HCT116 (cell line): ENCODE data around the gene PRKCQ. TPM values are rescaled to one million over a fixed set of nuclear protein-coding genes. Genes with fewer than 3 reads are reported as not detected.

Source experiments
- ATAC-seq: fragments of 200-7000 bp; cut with Tn5 transposase; 2 replicates; pipeline ENCODE4 v1.9.1; 2020; ENCODE audit warnings: mild to moderate bottlenecking, moderate library complexity
- BruUV-seq: library from RNA; stranded (reverse); fragments of 400-500 nt; replicated peaks from 2 replicates; lab custom pipeline; 2021; lab: Mats Ljungman, UMichigan
- CTCF ChIA-PET: fragments of 300-600 bp; sonication (Branson Sonifier 250); formaldehyde crosslinking; loops from one replicate; lab custom pipeline; 2021; ENCODE audit warnings: antibody characterized with exemption; lab: Charles Lee
- POLR2A ChIA-PET: fragments of 300-600, 350-600 bp; sonication (Branson Sonifier 250); formaldehyde crosslinking; loops from one replicate; lab custom pipeline; 2021; ENCODE audit warnings: antibody characterized with exemption; lab: Charles Lee
- RAD21 ChIA-PET, 2 experiments: fragments of 300-600 bp; sonication (Branson Sonifier 250); formaldehyde crosslinking; loops; one replicate each; lab custom pipeline; 2023; ENCODE audit warnings: low total read pairs in 2 of 2; ENCODE audit not compliant: uncharacterized antibody in 2 of 2, unreplicated experiment in 2 of 2, low non-redundant PET in 1 of 2; lab: Charles Lee
- DNase-seq: peaks from one replicate; pipeline ENCODE4 v3.0.0-alpha.2; 2010; ENCODE audit warnings: low read depth, low spot score
- H2AFZ ChIP-seq: fragments of 200-600 bp; shearing (Covaris generic), sonication (generic); 2 replicates; pipeline ENCODE4 v1.6.1; 2017; ENCODE audit warnings: low read depth, mixed run types, mixed read lengths, antibody characterized with exemption, low read length; ENCODE audit not compliant: poor library complexity, severe bottlenecking
- H3K27ac ChIP-seq: 2 replicates; pipeline ENCODE4 v1.5.1; 2012; ENCODE audit warnings: low read depth, low read length
- H3K27me3 ChIP-seq: fragments of 200-600 bp; sonication (generic); 2 replicates; pipeline ENCODE4 v1.6.1; 2016; ENCODE audit warnings: mixed run types, low read length, mixed read lengths; ENCODE audit not compliant: insufficient read depth
- H3K36me3 ChIP-seq, 2 experiments: fragments of 200-500 bp in 1 of 2; fragments of 200-600 bp in 1 of 2; sonication (Bioruptor generic) in 1 of 2; sonication (generic) in 1 of 2; 2 replicates each; pipeline versions ENCODE4 v1.5.1 to v1.6.1; 2014 to 2016; ENCODE audit warnings: low read length in 2 of 2, inconsistent platforms in 1 of 2, mixed read lengths in 1 of 2, mixed run types in 1 of 2; ENCODE audit not compliant: insufficient read depth in 2 of 2, control insufficient read depth in 1 of 2
- H3K4me1 ChIP-seq, 2 experiments: fragments of 200-600 bp in 1 of 2; sonication (generic) in 1 of 2; 2 replicates each; pipeline versions ENCODE4 v1.5.1 to v1.6.1; 2012 to 2017; ENCODE audit warnings: low read length in 2 of 2, inconsistent platforms in 1 of 2, mild to moderate bottlenecking in 1 of 2, mixed read lengths in 1 of 2, mixed run types in 1 of 2, moderate library complexity in 1 of 2; ENCODE audit not compliant: insufficient read depth in 2 of 2, control insufficient read depth in 1 of 2
- H3K4me2 ChIP-seq: fragments of 200-600 bp; sonication (generic); 2 replicates; pipeline ENCODE4 v1.6.1; 2017; ENCODE audit warnings: mixed run types, low read length, mixed read lengths
- H3K4me3 ChIP-seq, 2 experiments: fragments of 200-600 bp in 1 of 2; sonication (generic) in 1 of 2; replicated peaks in 1 of 2; 2 replicates each; pipeline ENCODE4 v1.5.1; 2011 to 2016; ENCODE audit warnings: low read length in 2 of 2, control low read depth in 1 of 2, low read depth in 1 of 2, mild to moderate bottlenecking in 1 of 2, mixed read lengths in 1 of 2, mixed run types in 1 of 2
- H3K79me2 ChIP-seq: fragments of 200-600 bp; sonication (generic); 2 replicates; pipeline ENCODE4 v1.6.1; 2017; ENCODE audit warnings: mild to moderate bottlenecking, mixed run types, low read length, moderate library complexity, mixed read lengths; ENCODE audit not compliant: insufficient read depth
- H3K9ac ChIP-seq: fragments of 200-600 bp; sonication (generic); 2 replicates; pipeline ENCODE4 v1.6.1; 2016; ENCODE audit warnings: low read length, mixed read lengths
- H3K9me2 ChIP-seq: fragments of 200-600 bp; sonication (generic), shearing (Covaris generic); 2 replicates; pipeline ENCODE4 v1.6.1; 2017; ENCODE audit warnings: mixed run types, mild to moderate bottlenecking, moderate library complexity; ENCODE audit not compliant: insufficient read depth
- H3K9me3 ChIP-seq, 2 experiments: fragments of 200-500 bp in 1 of 2; fragments of 200-600 bp in 1 of 2; sonication (Bioruptor generic) in 1 of 2; sonication (generic) in 1 of 2; 2 replicates each; pipeline ENCODE4 v1.6.1; 2014 to 2017; ENCODE audit warnings: low read length in 2 of 2, mixed read lengths in 2 of 2, inconsistent platforms in 1 of 2, low read depth in 1 of 2, mild to moderate bottlenecking in 1 of 2, mixed run types in 1 of 2, moderate library complexity in 1 of 2; ENCODE audit not compliant: control insufficient read depth in 1 of 2, insufficient read depth in 1 of 2
- H4K20me1 ChIP-seq: fragments of 200-600 bp; sonication (generic), shearing (Covaris generic); 2 replicates; pipeline ENCODE4 v1.6.1; 2017; ENCODE audit warnings: mixed run types, mild to moderate bottlenecking, moderate library complexity; ENCODE audit not compliant: insufficient read depth
- CBX3 ChIP-seq: IDR thresholded peaks from 2 replicates; pipeline ENCODE4 v1.6.1; 2012; ENCODE audit warnings: low read depth
- EGR1 ChIP-seq: IDR thresholded peaks from 2 replicates; pipeline ENCODE4 v1.6.1; 2012; ENCODE audit warnings: low read depth
- EZH2phosphoT487 ChIP-seq: fragments of 200-600 bp; IDR thresholded peaks from 2 replicates; pipeline ENCODE4 v1.6.1; 2018; ENCODE audit warnings: antibody characterized with exemption, borderline replicate concordance
- FOSL1 ChIP-seq: IDR thresholded peaks from 2 replicates; pipeline ENCODE4 v1.6.1; 2012; ENCODE audit warnings: low read depth
- RAD21 ChIP-seq: IDR thresholded peaks from 2 replicates; pipeline ENCODE4 v1.6.1; 2012; ENCODE audit warnings: low read depth, mild to moderate bottlenecking
- SIN3A ChIP-seq: IDR thresholded peaks from 2 replicates; pipeline ENCODE4 v1.6.1; 2012; ENCODE audit warnings: low read depth
- ZFX ChIP-seq: fragments of 450-650 bp; IDR thresholded peaks from 2 replicates; pipeline ENCODE4 v1.6.1; 2017
- intact Hi-C: fragments of 100-400 bp; cut with micrococcal nuclease; formaldehyde crosslinking; loops from 2 replicates; pipeline ENCODE4 v1.10.0; 2022
- total RNA-seq: library from RNA; stranded (reverse); gene quantifications from one replicate; pipeline ENCODE4 v1.2.1, GENCODE V29; 2021; ENCODE audit not compliant: unreplicated experiment

Gene PRKCQ
- total RNA-seq, 1 experiment from 2014 or later, result 0.54 TPM

DNA sequence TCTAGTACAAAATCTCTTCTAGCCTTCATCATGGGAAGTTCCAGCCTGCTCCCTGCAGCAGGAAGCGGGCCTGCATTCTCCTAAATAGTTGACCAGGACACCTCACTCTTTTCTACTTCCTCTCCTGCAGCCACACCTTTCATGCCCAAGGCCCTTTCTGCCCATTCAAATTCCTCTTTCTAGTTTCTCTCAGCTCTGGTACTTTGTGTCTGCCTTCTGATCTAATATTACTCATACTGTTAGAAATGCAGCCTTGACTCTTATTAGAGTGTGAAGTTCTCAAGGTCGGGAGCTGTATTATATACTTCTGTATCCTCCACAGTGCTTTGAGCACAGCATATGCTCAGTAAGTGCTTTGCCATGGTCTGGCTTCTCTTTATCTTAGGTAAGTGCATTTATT lies 103.1 kb downstream of the PRKCQ start:
- ATAC-seq (no peak), DNase-seq (no peak)
- ChIA-PET CTCF (no interaction called here), RAD21 (no interaction called here), POLR2A (no interaction called here)
- no peaks in the 10 kb centered on the region for H3K4me1 ChIP-seq
- BruUV-seq, result no TSS peak
- H3K27ac ChIP-seq, result no peak overlapping the region
- H3K9me2 ChIP-seq, result no peaks in the 10 kb centered on the region
- H3K79me2 ChIP-seq, result no peaks in the 10 kb centered on the region
- H3K9ac ChIP-seq, result no peak overlapping the region
- intact Hi-C loops, result no loop called here
- no peak overlapping the region for H3K4me2 ChIP-seq
- no peak overlapping the region for H2AFZ ChIP-seq
- H3K9me3 ChIP-seq, result no peaks in the 10 kb centered on the region
- no peak overlapping the region for H3K4me3 ChIP-seq
- no peaks in the 10 kb centered on the region for H3K36me3 ChIP-seq
- H3K27me3 ChIP-seq, result peaks cover 63% of the 10 kb centered on the region
- TF ChIP-seq ZFX (no peak), CBX3 (no peak), RAD21 (no peak), SIN3A (no peak), EZH2phosphoT487 (no peak), FOSL1 (no peak)
- TF ChIP-seq, all 23 proteins: peak for 0
- H4K20me1 ChIP-seq, result no peaks in the 10 kb centered on the region

DNA sequence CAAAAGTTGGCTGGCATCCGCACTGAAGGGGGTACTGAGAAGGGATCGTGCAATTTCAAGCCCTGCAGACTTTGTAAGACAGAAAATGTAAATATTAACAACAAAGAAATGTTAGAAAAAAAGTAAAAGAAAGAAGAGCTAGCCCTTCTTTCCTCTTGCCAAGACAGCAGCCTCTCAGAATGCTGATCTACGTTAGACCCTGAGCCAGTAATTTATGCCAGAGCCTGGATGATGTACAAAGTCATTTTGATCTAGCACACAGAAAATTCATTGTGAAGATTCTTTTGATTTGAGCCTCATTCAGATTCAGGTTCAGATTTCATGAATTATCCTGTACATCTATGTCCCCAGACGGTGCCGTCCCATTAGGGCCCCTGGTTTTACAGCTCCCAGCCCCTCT lies 105.2 kb downstream of the PRKCQ start:
- Histone ChIP-seq H3K4me2 (no peak overlapping the region), H3K4me3 (no peak overlapping the region), H3K9me3 (no peaks in the 10 kb centered on the region), H3K36me3 (no peaks in the 10 kb centered on the region), H3K9me2 (no peaks in the 10 kb centered on the region), H3K4me1 (no peaks in the 10 kb centered on the region)
- RAD21 ChIA-PET, result no interaction called here
- DNase-seq, result no peak
- intact Hi-C loops, result no loop called here
- TF ChIP-seq FOSL1 (no peak), EGR1 (no peak), ZFX (no peak)
- TF ChIP-seq, all 23 proteins: peak for 0
- ATAC-seq, result no peak
- Histone ChIP-seq H4K20me1 (no peaks in the 10 kb centered on the region), H3K79me2 (no peaks in the 10 kb centered on the region), H3K27me3 (peaks cover 53% of the 10 kb centered on the region), H2AFZ (no peak overlapping the region), H3K27ac (no peak overlapping the region), H3K9ac (no peak overlapping the region)
- CTCF ChIA-PET, result no interaction called here
- BruUV-seq, result no TSS peak
- POLR2A ChIA-PET, result no interaction called here
